Kasumi-1 (cell line): ENCODE results near the gene LGALS7.
"Not testable (repeated sequence)": the region's sequence is repeated elsewhere in the genome, so short reads cannot be mapped to it uniquely, and the experiment has no call there.

ENCODE experiments used
- DNase-seq, 2 experiments: peaks; one replicate each; lab custom pipeline; 2025; lab: John Stamatoyannopoulos, UW

The LGALS7 gene

DNA sequence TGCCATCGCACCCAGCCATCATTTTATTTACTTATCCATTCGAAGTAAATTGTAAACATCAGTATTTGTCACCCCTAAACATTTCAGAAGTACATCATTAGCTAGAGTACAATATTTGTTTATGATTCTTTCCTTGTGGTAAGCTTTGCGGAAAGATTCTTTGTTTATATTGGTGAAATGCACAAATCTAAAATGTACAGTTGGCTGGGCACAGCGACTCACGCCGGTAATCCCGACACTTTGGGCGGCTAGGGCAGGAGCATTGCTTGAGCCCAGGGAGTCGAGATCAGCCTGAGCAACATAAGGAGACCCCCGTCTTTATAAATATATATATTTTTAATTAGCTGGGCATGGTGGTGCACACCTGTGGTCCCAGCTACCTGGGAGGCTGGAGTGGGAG lies 25.8 kb upstream of the LGALS7 start:
- DNase-seq, result no peak

DNA sequence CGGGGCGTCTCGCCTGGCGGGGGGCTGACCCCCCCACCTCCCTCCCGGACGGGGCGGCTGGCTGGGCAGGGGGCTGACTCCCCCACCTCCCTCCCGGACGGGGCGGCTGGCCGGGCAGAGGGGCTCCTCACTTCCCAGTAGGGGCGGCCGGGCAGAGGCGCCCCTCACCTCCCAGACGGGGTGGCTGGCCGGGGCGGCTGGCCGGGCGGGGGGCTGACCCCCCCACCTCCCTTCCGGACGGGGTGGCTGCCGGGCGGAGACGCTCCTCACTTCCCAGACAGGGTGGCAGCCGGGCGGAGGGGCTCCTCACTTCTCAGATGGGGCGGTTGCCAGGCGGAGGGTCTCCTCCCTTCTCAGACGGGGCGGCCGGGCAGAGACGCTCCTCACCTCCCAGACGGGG lies 24.5 kb upstream of the LGALS7 start:
- not testable (repeated sequence) for DNase-seq

DNA sequence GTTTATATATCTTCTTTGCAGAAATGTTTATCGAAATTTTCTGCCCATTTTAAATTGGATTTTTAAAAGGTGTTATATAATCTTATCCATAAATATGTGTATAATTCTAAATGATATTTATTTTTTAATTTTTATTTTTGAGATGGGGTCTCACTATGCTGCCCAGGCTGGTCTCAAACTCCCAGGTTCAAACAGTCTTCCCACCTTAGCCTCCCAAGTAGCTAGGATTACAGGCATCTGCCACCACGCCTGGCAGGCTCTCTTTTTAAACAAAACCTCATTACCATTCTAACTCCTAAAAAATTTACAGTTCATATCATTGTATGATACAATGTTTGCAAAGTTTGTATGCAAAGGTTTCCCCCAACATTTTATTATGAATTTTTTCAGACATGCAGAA lies 22.8 kb upstream of the LGALS7 start:
- DNase-seq, result no peak

DNA sequence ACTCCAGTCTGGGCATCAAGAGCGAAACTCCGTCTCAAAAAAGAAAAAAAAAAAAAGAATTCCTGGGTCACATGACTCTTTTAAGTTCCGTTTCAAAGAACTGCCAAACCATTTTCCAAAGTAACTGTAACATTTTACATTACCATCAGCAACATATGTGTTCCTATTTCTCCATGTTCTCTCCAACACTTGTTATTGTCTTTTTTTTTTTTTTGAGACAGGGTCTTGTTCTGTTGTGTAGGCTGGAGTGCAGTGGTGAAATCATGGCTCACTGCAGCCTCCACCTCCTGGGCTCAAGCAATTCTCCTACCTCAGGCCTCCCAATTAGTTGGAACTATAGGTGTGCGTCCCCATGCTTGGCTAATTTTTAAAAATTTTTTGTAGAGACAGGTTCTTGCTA lies 22.2 kb upstream of the LGALS7 start:
- no peak for DNase-seq

DNA sequence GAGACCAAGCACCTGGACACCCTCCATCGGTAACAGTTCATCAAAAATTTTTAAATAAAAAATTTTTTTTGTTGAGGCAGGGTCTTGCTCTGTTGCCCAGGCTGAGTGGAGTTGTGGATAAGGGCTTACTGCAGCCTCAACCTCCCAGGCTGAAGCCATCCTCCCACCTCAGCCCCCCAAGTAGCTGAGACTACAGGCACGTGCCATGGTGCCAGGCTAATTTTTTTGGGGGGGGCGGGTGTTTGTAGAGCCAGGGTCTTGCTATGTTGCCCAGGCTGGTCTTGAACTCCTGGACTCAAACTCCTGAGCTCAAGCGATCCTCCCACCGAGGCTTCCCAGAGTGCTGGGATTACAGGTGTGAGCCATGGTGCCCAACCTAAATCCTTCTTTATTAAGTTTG lies 20.4 kb upstream of the LGALS7 start:
- DNase-seq, result no peak

DNA sequence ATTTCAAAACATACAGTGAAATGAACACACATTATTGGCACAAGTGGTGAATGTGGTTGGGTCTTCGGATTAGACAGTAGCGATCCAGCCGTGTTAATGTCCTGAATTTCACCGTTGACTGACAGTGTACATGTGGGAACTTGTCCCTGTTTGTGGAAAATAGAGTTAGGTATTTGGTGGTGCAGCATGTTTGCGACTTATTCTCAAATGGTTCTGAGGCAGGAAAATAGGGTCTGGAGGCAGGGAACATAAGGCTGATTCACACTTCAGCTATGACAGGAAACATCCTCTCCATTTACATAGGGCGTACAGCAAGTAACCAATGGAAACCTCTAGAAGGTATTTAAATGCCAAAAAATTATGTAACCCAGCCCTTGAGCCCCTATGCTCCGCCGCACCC lies 19.9 kb upstream of the LGALS7 start:
- no peak for DNase-seq

DNA sequence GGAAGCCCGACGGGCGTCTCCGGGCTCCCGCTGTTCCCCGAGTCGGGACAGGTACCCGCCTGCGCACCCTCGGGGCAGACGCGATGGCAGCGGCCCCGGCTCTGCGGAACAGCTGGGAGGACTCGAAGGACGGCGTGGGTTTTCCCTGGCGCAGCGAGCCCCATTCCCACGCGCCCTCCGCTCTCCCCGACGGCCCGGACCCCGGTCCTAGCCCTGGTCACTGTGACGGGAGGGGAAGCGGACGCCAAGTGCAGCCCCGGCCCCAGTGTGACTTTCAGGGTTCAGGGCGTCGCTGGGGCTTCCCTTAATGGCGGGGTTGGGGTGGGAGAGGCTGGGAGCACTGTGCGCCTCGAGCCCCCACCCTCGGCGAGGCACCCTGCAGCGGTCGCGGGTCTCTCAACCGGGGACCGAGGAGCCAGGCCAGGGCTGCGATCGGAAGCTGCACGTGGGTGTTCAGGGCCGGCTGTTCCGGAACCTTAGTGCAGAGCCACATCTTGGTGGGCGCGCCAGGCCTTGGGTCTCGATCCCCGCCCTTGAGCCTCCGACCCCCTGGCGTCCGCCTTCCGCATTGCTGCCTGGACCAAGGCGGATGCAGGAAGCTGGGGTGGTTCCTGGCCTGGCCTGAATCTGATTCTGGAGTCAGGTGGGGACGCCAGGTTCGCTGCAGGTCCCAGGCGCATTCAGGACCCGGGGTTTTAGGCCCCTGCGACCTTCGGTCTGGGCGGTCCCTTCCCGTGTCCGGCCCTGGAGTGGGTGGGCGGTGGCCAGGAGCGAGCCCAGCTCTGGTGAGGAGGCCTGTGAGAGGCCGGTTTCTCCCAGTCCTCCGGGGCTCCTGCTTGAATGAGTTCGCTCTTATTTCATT lies 19.2 kb upstream of the LGALS7 start:
- no peak for DNase-seq

DNA sequence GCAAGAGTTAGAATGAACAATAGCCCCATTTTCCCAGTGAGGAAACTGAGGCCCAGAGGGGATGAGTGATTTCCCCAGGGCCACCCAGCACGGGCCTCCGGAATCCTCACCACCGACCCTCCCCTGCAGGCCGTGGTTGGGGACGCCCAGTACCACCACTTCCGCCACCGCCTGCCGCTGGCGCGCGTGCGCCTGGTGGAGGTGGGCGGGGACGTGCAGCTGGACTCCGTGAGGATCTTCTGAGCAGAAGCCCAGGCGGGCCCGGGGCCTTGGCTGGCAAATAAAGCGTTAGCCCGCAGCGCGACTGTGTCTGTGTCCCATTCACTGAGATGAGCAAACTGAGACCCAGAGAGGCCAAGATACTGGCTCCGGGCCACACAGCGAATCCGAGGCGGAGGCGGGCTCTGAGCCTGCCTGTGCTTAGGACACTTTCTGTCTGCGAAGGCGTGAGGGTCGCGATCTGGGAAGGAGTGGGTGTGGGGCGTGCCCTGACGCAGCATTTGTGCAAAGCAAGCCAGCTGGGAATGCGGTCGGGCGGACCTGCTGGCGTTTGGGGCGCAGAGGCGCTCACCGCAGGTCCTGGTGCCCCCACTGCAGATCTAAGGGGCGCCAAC lies 18.2 kb upstream of the LGALS7 start:
- not testable (repeated sequence) for DNase-seq

DNA sequence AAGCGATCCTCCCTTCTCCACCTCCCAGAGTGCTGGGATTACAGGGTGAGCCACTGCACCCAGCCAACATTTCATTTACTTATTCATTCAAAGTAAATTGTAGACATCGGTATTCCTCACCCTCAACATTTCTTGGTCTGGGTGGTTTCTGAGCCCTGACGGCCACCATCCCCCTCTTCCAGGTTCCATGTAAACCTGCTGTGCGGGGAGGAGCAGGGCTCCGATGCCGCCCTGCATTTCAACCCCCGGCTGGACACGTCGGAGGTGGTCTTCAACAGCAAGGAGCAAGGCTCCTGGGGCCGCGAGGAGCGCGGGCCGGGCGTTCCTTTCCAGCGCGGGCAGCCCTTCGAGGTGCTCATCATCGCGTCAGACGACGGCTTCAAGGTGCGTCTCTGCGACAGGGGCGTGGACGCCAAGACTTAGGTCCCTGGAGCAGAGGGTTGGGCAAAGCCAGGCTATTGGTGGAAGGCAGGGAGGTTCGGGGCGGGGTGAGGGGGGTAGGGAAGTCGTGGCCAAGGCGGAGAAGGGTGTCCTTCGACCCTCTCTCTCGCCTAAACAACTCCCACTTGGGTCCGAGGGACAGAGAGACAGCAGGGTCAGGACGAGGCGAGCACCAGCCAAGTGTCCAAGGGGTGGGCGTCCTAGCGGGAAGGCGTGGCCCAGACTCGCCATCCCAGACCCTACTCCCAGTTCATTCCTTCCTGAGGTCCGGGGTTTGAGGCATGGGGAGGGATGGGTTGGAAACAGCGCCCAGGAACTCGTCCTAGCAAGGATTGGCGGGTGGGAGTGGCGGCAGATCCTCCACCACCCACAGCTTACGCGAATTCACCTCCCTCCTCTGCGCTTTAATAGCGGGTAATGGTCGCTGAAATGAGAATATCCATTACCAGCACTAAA lies 17.4 kb upstream of the LGALS7 start:
- DNase-seq, result not testable (repeated sequence)

DNA sequence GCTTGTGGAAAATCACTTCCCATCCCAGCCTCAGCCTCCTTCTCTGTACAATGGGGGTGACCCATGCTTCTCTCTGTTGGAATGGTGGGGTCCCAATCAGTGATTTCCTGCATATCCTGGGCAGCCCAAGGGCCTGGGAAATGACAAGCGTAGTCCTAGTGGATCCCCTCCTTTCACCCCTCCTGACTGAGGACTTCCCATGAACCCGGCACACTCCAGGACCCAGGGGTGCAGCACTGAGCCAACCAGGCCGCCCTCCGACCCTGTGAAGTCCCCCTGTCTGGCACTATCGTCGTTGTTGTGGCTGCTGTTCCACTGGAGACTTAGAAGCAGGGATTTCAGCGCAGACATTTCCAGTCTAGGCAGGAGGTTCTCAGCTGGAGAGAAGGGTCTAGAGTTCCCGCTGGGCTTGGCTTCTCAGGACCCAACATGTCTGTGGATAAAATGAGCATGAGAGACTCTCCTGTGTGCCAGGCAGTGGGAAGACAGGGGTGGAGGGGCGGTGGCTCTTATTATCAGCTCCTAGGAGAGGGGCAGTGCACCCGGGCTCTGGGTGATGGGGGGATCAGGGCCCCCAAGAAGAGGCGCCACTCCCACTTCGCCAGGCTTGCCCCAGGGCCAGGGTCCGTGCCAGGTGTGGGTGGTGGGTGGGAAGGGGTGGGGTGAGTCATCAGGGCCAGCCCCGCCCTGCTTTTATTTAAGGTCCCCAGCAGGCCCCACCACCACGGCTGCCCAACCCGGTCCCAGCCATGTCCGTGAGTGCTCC lies 15.3 kb upstream of the LGALS7 start, which contains the start of gene LGALS7B:
Gene LGALS7B, plus strand, starts transcription at position 723 of the 766 bp plus-strand sequence. Its CDS starts 27 bp downstream, at position 750.
- DNase-seq, result no peak

DNA sequence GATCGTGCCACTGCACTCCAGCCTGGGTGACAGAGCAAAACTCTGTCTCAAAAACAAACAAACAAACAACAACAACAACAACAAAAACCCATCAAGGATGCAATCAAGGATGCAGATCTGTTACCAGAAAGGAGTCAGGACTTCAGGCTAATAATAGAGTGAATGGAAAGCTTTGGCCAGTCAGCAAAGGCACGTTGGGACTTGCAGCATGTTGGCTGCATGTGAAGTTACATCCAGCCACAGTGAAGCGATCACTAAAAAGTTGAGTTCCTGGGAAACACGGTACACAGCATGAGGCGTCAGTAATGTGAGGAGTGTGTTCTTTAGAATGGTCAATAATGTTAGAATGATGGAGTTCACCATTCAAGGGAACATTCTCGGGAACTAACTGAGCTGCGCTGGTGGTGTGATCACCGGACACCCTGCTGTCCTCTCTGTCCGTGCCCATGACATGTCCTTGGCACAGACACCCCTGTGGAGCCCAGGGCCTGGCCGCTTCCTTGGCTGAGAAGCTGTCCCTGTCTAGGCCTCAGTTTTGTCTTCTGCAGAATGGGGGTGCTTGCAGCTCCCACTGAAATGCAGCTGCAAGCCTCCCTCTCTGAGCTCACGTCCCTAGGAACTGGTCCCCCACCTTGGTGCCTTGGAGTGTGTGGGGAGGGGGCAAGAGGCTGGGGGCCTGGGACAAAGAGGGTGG lies 13.4 kb upstream of the LGALS7 start:
- no peak for DNase-seq

DNA sequence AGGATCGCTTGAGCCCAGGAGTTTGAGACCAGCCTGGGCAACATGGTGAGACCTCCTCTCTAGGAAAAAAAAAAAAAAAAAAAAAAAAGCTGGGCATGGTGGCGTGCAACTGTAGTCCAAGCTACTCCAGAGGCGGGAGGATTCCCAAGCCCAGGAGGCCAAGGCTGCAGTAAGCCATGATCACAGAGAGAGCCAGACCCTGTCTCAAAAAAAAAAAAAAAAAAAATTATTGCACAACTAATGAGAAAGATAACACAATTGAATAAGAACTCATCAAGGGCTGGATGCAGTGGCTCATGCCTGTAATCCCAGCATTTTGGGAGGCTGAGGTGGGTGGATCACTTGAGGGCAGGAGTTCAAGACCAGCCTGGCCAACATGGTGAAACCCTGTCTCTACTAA lies 12.7 kb upstream of the LGALS7 start:
- DNase-seq, result not testable (repeated sequence)

DNA sequence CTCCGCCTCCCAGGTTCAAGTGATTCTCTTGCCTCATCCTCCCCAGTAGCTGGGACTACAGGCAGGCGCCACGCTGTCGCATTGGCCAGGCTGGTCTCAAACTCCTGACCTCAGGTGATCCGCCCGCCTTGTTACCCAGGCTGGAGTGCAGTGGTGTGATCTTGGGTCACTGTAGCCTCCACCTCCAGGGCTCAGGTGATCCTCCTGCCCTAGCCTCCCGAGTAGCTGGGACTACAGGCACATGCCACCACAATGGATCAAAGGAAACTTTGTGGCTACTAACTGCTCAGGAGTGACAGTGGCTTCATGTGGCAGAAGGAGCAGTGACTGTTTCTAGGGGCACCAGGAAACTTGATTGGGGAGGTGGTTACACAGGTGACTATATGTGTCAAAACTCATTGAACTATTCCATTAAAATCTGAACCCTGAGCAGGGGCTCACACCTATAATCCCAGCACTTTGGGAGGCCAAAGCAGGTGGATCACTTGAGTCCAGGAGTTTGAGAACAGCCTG lies 11.9 kb upstream of the LGALS7 start:
- DNase-seq, result no peak

DNA sequence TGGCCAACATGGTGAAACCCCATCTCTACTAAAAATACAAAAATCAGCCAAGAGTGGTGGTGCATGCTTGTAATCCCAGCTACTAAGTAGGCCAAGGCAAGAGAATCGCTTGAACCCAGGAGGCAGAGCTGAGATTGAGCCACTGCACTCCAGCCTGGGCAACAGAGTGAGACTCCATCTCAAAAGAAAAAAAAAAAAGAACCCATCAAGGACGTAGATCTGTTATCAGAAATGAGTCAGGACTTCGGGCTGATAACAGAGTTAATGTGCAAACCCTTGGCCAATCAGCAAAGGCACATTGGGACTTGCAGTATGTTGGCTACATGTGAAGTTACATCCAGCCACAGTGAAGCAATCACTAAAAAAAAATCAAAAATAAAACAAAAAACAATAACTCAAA lies 10.9 kb upstream of the LGALS7 start:
- no peak for DNase-seq

DNA sequence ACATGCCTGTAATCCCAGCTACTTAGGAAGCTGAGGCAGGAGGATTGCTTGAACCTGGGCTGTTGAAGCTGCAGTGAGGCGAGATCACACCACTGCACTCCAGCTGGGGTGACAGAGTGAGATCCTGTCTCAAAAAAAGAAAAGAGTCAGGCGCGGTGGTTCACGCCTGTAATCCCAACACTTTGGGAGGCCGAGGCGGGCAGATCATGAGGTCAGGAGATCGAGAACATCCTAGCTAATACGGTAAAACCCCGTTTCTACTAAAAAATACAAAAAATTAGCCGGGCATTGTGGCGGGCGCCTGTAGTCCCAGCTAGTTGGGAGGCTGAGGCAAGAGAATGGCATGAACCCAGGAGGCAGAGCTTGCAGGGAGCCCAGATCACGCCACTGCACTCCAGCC lies 8.9 kb upstream of the LGALS7 start:
- not testable (repeated sequence) for DNase-seq

DNA sequence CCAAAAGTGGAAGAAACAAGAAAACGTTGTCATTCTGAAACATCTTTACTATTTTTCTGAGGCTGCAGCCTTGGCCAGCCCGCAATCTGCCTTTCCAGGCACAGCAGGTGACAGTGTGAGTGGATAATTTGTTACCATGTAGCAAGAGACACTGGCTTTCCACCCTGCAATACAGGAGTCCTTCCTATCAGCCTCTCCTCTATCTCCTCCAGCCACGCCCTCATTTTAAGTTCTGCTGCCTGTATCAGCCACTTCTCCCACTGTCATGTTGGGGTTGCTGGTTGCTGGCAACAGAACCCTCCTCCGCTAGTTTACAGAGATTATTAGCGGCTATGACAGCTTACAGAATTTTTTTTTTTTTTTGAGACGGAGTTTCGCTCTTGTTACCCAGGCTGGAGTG lies 7.7 kb upstream of the LGALS7 start:
- DNase-seq, result no peak

DNA sequence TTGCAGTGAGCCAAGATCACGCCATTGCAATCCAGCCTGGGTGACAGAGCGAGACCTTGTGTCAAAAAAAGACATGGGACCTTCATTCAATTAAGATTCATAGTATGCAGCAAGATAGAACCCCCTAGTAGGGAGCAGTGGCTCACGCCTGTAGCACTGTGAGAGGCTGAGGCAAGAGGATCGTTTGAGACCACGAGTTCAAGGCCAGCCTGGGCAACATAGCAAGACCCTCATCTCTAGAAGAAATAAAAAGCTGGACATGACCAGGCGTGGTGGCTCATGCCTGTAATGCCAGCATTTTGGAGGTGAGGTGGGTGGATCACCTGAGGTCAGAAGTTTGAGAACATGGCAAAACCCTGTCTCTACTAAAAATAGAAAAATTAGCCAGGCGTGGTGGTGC lies 7.1 kb upstream of the LGALS7 start:
- DNase-seq, result no peak

DNA sequence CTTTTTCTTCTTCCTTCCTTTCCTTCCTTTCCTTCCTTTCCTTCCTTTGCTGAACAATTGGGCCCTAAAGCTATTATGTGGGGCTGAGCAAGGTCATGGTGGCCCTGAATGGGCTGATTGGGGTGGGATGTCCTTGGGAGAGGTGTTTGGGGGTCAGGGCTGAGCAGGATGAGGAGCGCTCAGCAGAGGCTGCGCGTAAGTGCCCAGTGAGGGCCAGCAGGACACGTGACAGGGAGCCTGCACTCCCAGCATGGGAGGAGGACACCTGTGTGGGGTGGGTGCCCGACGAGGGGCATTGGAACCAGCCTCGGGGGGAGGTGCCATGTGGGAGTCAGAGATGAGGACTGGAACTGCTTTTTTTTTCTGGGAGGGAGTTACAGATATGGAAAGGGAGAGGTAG lies 5.4 kb upstream of the LGALS7 start:
- no peak for DNase-seq

DNA sequence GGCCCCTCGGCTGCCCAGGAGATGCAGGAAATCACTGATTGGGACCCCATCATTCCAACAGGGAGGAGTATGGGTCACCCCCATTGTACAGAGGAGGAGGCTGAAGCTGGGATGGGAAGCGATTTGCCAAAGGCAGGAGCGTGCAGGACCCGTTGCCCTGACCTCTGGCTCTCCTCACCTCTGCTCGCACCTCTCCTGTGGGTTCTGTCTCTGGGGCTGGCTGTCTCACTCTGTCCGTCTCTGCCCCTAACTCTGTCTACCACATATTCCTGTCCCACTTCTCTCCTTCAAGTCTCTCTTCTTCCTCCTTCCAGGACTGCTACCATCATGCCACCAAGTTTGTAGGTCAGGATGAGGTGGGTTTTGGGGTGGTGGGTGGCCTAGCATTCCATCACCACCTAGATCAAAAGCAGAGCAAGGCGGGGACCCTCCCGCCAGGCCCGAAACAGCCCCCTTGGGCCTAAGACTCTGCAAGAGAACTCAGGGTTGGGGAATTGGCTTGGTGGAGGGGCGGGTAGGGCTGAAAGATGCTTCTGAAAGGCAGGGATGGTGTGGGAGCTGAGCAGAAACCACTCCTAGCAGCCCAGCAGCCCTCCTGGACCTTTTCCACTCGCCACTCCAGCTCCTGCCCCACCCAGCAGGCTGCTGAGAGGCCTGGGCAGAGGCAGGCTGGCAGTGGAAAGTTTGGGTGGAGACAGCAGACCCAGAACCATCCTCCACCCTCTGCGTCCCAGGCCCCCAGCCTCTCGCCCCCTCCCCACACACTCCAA lies 1.0 kb upstream of the LGALS7 start:
- no peak for DNase-seq

DNA sequence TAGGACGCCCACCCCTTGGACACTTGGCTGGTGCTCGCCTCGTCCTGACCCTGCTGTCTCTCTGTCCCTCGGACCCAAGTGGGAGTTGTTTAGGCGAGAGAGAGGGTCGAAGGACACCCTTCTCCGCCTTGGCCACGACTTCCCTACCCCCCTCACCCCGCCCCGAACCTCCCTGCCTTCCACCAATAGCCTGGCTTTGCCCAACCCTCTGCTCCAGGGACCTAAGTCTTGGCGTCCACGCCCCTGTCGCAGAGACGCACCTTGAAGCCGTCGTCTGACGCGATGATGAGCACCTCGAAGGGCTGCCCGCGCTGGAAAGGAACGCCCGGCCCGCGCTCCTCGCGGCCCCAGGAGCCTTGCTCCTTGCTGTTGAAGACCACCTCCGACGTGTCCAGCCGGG lies 1.7 kb downstream of the LGALS7 start:
- DNase-seq, result not testable (repeated sequence)
